Esophagus muscularis mucosa (tissue), 4 donors: ENCODE results near the gene CRKL. TPM values are rescaled to one million over a fixed set of nuclear protein-coding genes. Genes with fewer than 3 reads are reported as not detected.

ENCODE experiments used
- DNase-seq: peaks from one replicate; pipeline ENCODE4 v3.0.0-alpha.2; 2017; ENCODE audit errors: extremely low spot score
- H3K27ac ChIP-seq, 4 donors: fragments of 200-600 bp; sonication (generic); replicated peaks in 1 of 4; 1 replicate in 3 of 4; 2 replicates in 1 of 4; pipeline ENCODE4 v1.5.1; 2016 to 2019; ENCODE audit warnings: mild to moderate bottlenecking in 1 of 4
- H3K27me3 ChIP-seq, 4 donors: fragments of 200-600 bp; sonication (generic); one replicate each; pipeline versions ENCODE4 v1.5.1 to v1.6.0; 2016 to 2019
- H3K36me3 ChIP-seq, 4 donors: fragments of 200-600 bp; sonication (generic); one replicate each; pipeline ENCODE4 v1.5.1; 2016 to 2019
- H3K4me1 ChIP-seq, 4 donors: fragments of 200-600 bp; sonication (generic); one replicate each; pipeline ENCODE4 v1.5.1; 2016 to 2019
- H3K4me3 ChIP-seq, 4 donors: fragments of 200-600 bp; sonication (generic); 1 replicate in 2 of 4; 2 replicates in 2 of 4; pipeline ENCODE4 v1.5.1; 2016 to 2019; ENCODE audit warnings: mild to moderate bottlenecking in 4 of 4, moderate library complexity in 1 of 4
- H3K9me3 ChIP-seq, 4 donors: fragments of 200-600 bp; sonication (generic); 1 replicate in 3 of 4; 2 replicates in 1 of 4; pipeline ENCODE4 v1.5.1; 2016 to 2019
- EP300 ChIP-seq: sonication (generic); formaldehyde crosslinking; IDR thresholded peaks from one replicate; pipeline ENCODE4 v1.6.1; 2017; ENCODE audit warnings: antibody characterized with exemption
- POLR2A ChIP-seq: fragments of 450-650 bp; IDR thresholded peaks from one replicate; pipeline ENCODE4 v1.6.1; 2017; ENCODE audit warnings: antibody characterized with exemption, moderate library complexity, mild to moderate bottlenecking, low read depth
- POLR2AphosphoS5 ChIP-seq, 2 donors: sonication (generic); formaldehyde crosslinking; IDR thresholded peaks; one replicate each; pipeline ENCODE4 v1.6.1; 2017; ENCODE audit warnings: antibody characterized with exemption in 2 of 2
- WGBS: methylation state at CpG from one replicate; pipeline ENCODE4 v1.1.5; 2018; 5-methylcytosine and 5-hydroxymethylcytosine counted together
- intact Hi-C: fragments of 100-400 bp; cut with DNase I; formaldehyde crosslinking; loops from one replicate; pipeline ENCODE4 v1.15.1; 2023
- total RNA-seq, 4 donors: library from RNA; depleted of rRNA; stranded (reverse); fragments of >200 nt; gene quantifications; one replicate each; pipeline versions ENCODE4 v1.1.0 to v1.2.1, GENCODE V29; 2016
- TF ChIP-seq, protein P1 (sequence below), 3 experiments: fragments of 200-600 bp in 2 of 3; fragments of 450-650 bp in 1 of 3; sonication (generic) in 2 of 3; IDR thresholded peaks; one replicate each; pipeline ENCODE4 v1.5.1; 2017 to 2019; ENCODE audit warnings: antibody characterized with exemption in 3 of 3, mild to moderate bottlenecking in 2 of 3, moderate library complexity in 1 of 3

Gene CRKL
- total RNA-seq, 4 donors from 2014 or later = 34.9 to 56.2 (median 47.9) TPM

DNA sequence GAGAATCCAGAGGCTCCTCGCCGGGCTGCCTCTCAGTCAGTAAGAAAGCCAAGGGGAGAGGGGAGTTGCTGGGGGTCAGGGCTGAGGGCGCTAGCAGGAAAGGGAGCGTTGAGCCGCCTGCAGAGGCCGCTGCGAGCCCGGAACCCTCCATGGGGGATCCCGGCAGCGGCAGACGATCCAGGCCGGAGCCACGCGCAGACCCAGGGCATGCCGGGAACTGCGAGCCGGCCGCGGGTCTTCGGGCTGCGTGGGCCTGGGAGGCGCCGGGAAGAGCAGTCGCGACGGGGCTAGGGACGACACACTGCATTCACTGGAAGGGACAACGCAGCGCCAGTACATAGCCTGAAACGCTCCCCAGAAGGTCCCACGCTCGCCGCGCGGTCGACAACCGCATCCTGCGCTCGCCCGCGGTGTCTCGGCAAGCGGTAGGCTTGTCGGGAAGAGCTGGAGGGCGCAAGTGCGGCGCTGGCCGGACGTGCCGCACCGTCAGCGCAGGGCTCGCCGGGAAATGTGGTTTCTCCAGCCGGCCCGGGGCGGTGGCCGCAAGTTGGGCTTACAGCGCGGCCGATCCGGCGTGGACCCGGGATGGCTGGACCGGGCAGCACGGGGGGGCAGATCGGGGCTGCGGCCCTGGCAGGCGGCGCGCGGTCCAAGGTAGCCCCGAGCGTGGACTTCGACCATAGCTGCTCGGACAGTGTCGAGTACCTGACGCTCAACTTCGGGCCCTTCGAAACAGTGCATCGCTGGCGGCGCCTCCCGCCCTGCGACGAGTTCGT, 64.8 kb downstream of the CRKL start, which contains the start of gene LZTR1:
Gene LZTR1 (plus strand): TSS at position 511 of the 776 bp plus-strand sequence. CDS start 75 bp downstream, at position 586.
- Histone ChIP-seq H3K36me3 (peaks cover 6 to 28% (median 19%) of the 10 kb centered on the region in 4 donors), H3K27ac (peak within 1 kb of the TSS; percentile 91 to 95 (median 94)), H3K27me3 (no peaks in the 10 kb centered on the region), H3K4me1 (peaks cover 34 to 45% (median 43%) of the 10 kb centered on the region in 4 donors), H3K4me3 (peak within 1 kb of the TSS; percentile 75 to 97 (median 82)), H3K9me3 (peaks cover 0 to 8% (median 4%) of the 10 kb centered on the region in 4 donors)
- DNase-seq = peak; percentile 93
- TF ChIP-seq EP300 (no peak), POLR2A (peak; percentile 89), POLR2AphosphoS5 (IDR thresholded peaks at IDR 0.05) (peak; percentile 98 to 99)
- TF ChIP-seq, protein P1, sequence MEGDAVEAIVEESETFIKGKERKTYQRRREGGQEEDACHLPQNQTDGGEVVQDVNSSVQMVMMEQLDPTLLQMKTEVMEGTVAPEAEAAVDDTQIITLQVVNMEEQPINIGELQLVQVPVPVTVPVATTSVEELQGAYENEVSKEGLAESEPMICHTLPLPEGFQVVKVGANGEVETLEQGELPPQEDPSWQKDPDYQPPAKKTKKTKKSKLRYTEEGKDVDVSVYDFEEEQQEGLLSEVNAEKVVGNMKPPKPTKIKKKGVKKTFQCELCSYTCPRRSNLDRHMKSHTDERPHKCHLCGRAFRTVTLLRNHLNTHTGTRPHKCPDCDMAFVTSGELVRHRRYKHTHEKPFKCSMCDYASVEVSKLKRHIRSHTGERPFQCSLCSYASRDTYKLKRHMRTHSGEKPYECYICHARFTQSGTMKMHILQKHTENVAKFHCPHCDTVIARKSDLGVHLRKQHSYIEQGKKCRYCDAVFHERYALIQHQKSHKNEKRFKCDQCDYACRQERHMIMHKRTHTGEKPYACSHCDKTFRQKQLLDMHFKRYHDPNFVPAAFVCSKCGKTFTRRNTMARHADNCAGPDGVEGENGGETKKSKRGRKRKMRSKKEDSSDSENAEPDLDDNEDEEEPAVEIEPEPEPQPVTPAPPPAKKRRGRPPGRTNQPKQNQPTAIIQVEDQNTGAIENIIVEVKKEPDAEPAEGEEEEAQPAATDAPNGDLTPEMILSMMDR (IDR thresholded peaks at IDR 0.05) = peak; percentile 60 to 70 (median 67)
- intact Hi-C loops = loop anchor here (2.0 kb wide), 1 partner anchor 17 kb away; no protein-coding TSS in a partner anchor
- 0% methylated on average over 17 of the region's 87 CpGs for WGBS

DNA sequence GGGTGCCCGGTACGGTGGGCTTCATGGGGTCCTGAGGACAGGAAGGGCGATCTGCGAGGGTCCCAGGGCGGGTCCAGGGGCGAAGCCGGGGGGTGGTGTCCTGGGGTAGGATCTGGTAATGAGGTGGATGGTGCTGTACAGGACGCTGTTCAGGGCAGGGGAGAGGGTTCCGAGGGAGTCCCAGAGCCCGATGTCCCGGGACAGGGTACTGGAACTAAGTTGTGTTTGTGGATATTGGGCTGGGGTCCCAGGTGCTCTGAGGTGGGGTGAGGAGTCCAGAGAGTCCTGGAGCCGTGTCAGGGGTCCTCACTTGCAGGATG, 65.3 kb downstream of the CRKL start:
- 0% methylated on average over 9 of the region's 12 CpGs for WGBS
- peaks cover 0 to 8% (median 4%) of the 10 kb centered on the region in 4 donors for H3K9me3 ChIP-seq
- TF ChIP-seq EP300 = no peak
- no peak for TF ChIP-seq POLR2A
- TF ChIP-seq, protein P1 (IDR thresholded peaks at IDR 0.05) = no peak
- TF ChIP-seq POLR2AphosphoS5 (IDR thresholded peaks at IDR 0.05) = no peak
- H3K27me3 ChIP-seq = no peaks in the 10 kb centered on the region
- no peak for DNase-seq
- H3K4me1 ChIP-seq = peaks cover 34 to 45% (median 43%) of the 10 kb centered on the region in 4 donors
- intact Hi-C loops = loop anchor here (2.0 kb wide), 1 partner anchor 16 kb away; no protein-coding TSS in a partner anchor
- peak overlapping the region; percentile 75 to 97 (median 82) for H3K4me3 ChIP-seq
- peak overlapping the region; percentile 91 to 95 (median 94) for H3K27ac ChIP-seq
- peaks cover 10 to 34% (median 24%) of the 10 kb centered on the region in 4 donors for H3K36me3 ChIP-seq

DNA sequence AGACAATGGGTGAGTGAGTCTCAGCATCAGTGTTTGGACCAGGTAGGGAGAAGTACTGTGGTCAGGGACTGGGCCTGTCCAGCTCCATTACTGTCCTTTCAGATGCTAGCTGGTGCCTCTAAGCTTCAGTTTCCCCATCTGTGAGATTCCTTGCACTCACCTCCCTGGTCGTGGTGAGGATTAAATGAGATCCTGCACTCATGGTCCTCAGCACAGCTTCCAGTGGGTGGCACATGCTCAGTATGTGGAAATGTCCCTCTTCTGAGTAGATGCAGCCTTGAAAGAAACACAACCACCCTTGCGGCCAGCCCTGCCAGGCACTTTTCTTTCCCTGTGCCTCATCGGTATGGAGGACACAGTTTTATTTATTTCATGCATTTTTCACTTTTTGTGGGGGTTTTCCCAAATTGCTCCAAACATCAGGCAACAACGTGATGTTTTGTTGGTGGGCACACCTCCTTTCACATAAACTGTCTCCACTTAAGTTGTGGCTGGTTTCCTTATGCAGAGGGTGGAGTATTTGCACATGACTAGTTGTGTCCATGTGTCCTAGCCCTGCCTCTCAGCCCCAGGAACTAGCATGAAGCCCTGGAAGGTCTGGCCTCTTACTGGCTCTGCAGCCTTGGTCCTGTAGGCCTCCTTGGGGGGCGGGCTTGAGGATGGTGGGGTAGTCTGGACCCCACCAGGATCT, 66.0 kb downstream of the CRKL start:
- Histone ChIP-seq H3K4me3 (peak overlapping the region; percentile 75 to 97 (median 82)), H3K36me3 (peaks cover 17 to 41% (median 31%) of the 10 kb centered on the region in 4 donors), H3K9me3 (peaks cover 0 to 6% (median 3%) of the 10 kb centered on the region in 4 donors), H3K27me3 (no peaks in the 10 kb centered on the region), H3K4me1 (peaks cover 34 to 45% (median 43%) of the 10 kb centered on the region in 4 donors), H3K27ac (peak overlapping the region; percentile 91 to 95 (median 94))
- WGBS = 72% methylated on average over 5 of the region's 5 CpGs
- intact Hi-C loops = loop anchor here (2.0 kb wide), 1 partner anchor 16 kb away; no protein-coding TSS in a partner anchor
- no peak for DNase-seq
- no peak for TF ChIP-seq POLR2A
- no peak for TF ChIP-seq EP300
- TF ChIP-seq POLR2AphosphoS5 (IDR thresholded peaks at IDR 0.05) = no peak
- TF ChIP-seq, protein P1 (IDR thresholded peaks at IDR 0.05) = no peak

DNA sequence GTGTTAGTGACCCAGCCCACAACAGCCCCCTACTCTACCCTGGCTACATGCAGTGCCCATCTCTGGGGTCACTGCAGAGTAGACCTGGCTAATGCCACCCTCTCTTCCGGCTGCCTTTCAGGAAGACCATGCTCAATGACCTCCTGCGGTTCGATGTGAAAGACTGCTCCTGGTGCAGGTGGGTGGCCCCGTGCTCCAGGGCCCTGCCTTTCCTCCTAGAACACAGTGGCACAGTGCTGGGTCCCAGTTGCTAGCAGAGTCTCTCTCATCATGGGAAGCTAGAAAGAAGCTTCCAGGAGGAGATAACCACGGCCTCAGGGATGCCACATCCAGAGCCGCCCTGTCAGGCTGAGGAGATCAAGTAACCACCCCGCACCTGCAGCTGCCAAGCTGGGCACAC, 68.5 kb downstream of the CRKL start:
- H3K4me3 ChIP-seq = no peak overlapping the region
- intact Hi-C loops = no loop called here
- H3K27ac ChIP-seq = no peak overlapping the region
- no peaks in the 10 kb centered on the region for H3K9me3 ChIP-seq
- H3K4me1 ChIP-seq = peaks cover 18 to 27% (median 26%) of the 10 kb centered on the region in 4 donors
- DNase-seq = no peak
- 92% methylated on average over 7 of the region's 7 CpGs for WGBS
- H3K36me3 ChIP-seq = peaks cover 18 to 64% (median 49%) of the 10 kb centered on the region in 4 donors
- TF ChIP-seq POLR2A (no peak), EP300 (no peak), POLR2AphosphoS5 (IDR thresholded peaks at IDR 0.05) (no peak)
- TF ChIP-seq, protein P1 (IDR thresholded peaks at IDR 0.05) = no peak
- no peaks in the 10 kb centered on the region for H3K27me3 ChIP-seq
